ENCODE measurements around the gene CBR3.

CBR3 gene

DNA sequence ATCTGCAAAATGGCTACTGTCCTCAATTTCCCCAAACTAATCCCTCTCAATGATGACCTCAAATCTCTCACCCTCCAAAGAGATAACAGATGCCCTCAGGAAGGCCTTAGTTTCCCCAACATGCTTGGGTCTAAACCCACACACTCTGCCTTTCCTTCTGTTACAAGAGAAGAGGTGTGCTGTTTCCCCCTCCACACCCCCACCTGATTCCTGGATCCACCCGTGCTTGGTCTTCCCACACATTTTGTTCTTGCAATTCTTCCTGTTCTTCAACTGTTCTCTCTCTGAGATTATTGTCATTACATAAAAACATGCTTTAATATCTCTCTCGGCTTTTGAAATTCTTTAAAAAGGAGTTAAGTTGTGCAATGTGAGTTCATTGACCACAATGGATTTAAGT is 5.7 kb upstream of the CBR3 start:
- no peak for TF ChIP-seq GATA2 (IDR thresholded peaks at IDR 0.05; ENCODE audit: low read depth, low read length)
- TF ChIP-seq GATA3 (IDR thresholded peaks at IDR 0.05; ENCODE audit: low read depth, low read length): no peak

DNA sequence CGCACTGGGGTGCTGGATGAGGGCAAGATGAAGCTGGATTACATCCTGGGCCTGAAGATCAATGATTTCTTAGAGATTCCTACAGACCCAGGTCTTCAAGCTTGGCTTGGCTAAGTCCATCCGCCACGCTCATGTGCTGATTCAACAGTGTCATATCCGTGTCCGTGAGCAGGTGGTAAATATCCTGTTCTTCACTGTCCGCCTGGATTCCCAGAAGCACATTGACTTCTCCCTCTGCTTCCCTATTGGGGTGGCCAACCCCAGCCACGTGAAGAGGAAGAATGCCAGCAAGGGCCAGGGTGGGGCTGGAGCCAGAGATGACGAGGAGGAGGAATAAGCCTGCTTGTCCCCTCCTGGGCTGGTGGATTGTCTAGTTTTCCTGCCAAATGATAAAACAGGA is 2.2 kb upstream of the CBR3 start:
- TF ChIP-seq GATA2 (IDR thresholded peaks at IDR 0.05; ENCODE audit: low read depth, low read length): no peak
- TF ChIP-seq GATA3 (IDR thresholded peaks at IDR 0.05; ENCODE audit: low read depth, low read length): no peak

DNA sequence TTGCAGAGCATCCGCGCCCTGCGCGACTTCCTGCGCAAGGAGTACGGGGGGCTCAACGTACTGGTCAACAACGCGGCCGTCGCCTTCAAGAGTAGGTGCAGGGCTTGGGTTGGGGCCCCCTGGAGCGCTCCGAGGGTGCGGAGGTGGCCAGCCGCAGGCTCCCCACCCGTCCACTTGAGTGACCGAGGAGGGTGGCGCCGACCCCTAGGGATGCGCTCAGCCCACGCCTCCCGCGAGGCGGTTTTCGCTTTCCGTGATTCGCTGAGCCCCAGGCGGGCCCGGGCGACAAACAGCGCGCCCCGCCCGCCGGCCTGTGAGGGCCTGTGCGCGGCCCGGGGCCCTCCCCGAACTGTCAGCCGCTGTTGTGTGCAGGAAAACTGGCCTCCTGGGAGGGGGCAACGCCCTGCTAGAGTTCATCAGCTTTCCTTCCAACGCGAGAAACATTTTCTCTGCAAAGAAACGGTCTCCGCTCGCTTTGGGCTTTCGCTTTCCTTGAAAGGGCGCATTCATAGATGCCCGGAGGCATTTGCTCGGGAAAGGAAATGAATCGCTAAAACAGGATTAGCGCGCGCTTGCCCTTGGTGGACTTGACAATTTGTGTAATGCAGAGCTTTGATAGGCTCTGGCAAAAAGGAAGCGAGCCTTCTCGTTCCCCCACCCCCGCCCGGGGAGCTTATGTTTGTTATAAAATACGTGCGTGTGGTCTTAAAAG is 668 bp downstream of the CBR3 start:
- no peak for TF ChIP-seq GATA2 (IDR thresholded peaks at IDR 0.05; ENCODE audit: low read depth, low read length)
- no peak for TF ChIP-seq GATA3 (IDR thresholded peaks at IDR 0.05; ENCODE audit: low read depth, low read length)

DNA sequence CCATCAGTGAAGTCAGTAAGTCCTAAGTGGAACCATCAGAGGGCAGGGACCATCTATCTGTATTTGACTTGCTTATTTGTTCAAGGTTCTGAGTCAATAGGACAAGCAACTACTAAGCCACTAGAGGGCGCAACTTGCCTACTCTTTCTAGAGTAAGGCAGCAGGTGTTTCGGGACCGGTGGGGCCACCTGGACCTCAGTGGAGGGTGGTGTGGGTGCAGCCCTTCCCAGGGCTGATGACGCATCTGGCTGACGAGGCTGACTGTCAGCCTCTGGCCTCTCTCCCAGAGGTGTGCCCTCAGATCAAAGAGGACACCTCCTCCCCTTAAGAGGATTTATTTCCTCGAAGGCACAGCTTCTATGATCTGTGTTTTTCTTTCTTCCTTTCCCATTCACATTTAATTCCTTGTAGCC is 6.6 kb downstream of the CBR3 start:
- TF ChIP-seq GATA3 (IDR thresholded peaks at IDR 0.05; ENCODE audit: low read depth, low read length): no peak
- no peak for TF ChIP-seq GATA2 (IDR thresholded peaks at IDR 0.05; ENCODE audit: low read depth, low read length)

DNA sequence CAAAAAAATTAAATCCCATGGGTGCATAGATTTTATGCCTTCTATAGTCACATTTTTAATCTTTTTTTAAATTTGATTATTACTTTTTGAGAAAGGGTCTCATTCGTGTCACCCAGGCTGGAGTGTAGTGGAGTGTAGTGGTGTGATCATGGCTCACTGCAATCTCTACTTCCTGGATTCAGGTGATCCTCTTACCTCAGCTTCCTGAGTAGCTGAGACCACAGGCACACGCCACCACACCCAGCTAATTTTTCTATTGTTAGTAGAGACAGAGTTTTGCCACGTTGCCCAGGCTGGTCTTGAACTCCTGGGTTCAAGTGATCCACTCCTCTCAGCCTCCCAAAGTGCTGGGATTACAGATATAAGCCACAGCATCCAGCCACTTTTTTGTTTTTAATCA is 10.4 kb downstream of the CBR3 start:
- TF ChIP-seq GATA2 (IDR thresholded peaks at IDR 0.05; ENCODE audit: low read depth, low read length) (no peak), GATA3 (IDR thresholded peaks at IDR 0.05; ENCODE audit: low read depth, low read length) (no peak)

DNA sequence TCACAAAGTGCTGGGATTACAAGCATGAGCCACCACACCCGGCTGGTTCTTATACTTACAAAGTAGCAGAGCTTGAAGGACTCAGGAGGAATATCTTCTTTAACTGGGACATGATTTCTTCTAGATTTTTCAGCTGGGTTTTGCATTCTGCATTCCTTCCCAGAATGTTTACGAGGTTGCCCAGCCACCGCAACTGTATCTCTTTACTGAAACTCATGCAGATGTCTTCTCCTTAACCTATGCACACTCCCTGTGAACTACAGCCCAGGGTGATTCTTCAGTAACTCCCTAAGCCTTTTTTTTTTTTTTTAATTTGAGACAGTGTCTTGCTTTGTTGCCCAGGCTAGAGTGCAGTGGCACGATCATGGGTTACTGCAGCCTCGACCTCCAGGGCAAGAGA is 13.0 kb downstream of the CBR3 start:
- TF ChIP-seq GATA2 (IDR thresholded peaks at IDR 0.05; ENCODE audit: low read depth, low read length) (no peak), GATA3 (IDR thresholded peaks at IDR 0.05; ENCODE audit: low read depth, low read length) (no peak)

DNA sequence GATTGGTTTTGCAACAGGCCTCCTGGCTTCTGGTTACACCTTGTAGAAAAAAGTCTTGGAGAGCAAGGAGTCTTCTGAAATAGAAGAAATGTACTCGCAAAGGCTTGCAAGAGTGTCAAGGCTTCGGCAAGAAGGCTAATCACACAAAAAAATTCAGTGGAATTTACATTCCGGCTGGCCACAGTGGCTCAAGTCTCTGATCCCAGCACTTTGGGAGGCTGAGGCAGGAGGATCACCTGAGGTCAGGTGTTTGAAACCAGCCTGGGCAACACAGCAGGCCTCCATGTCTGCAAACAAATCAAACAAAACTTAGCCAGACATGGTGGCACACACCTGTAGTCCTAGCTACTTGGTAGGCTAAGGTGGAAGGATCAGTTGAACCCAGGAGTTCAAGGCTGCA is 14.0 kb downstream of the CBR3 start:
- TF ChIP-seq GATA3 (IDR thresholded peaks at IDR 0.05; ENCODE audit: low read depth, low read length) (no peak), GATA2 (IDR thresholded peaks at IDR 0.05; ENCODE audit: low read depth, low read length) (no peak)

DNA sequence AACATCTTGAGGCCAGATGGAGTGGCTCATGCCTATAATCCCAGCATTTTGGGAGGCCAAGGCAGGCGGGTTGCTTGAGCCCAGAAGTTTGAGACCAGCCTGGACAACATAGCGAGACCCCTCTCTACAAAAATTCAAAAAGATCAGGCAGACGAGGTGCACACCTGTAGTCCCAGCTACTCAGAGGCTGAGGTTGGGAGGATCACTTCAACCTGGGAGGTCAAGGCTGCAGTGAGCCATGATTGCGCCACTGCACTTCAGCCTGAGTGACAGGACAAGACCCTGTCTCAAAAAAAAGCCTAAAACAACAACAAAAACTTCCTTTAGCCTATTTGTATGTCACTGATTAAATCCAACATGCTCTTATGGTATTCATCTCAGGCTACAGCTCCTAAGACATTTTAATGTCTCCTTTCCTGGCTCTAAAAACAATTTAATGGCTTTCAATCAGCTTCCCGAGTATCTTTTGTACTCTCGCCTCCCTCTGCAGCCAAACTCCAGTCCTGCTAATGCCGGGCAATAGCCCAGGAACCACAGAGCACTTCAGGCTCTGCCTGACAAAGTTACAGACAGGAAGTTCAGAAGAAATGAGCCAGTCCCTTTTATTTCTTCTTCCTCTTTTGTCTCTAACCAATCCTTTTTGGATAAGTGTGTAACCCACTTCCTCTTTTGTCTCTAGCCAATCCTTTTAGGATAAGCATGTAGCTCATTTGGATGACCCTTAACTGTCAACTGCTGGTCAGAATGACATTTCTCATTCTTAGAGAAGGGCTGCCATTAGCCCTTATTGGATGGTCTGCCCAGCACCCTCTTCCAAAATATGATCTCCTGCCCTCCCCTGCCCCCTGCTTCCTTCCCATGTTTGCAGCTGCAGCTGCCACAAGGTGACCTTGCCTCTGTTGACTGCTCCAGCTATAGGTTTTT is 15.2 kb downstream of the CBR3 start:
- no peak for TF ChIP-seq GATA3 (IDR thresholded peaks at IDR 0.05; ENCODE audit: low read depth, low read length)
- TF ChIP-seq GATA2 (IDR thresholded peaks at IDR 0.05; ENCODE audit: low read depth, low read length): no peak

DNA sequence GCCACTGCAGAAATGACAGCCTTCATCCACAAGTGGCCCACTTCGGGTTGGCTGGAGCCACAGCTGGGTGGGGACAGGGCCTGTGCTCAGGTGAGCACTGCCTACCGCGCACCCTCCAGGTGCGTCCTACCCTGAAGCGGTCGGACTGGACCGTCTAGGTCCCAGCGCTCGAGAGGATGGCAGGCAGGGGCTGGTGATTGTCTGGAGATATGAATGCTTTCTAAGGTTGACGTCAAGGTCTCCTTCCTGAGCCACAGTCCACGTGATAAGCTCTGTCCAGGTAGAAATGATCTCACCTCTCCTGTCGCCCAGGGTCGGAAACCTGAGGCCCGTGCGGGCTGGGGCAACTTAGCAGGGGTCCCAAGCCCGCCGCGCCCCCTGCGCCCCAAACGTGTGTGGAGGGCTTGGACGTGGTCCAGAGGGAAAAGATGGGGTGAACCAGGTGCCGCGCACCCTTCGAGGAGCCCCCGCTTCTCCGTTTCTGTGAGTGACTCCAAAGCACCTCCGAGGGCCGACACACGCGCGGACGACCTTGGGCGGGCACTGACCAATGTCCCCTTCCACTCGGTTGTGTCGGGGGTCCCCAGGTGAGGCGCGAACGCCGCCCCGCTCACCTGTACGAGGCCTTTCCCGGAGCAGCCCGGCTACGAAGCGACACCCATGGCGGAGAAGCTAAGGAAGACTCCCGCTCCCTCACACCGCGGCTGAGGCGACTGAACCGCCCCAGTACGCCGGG is 20.9 kb downstream of the CBR3 start:
- TF ChIP-seq GATA2 (IDR thresholded peaks at IDR 0.05; ENCODE audit: low read depth, low read length) (no peak), GATA3 (IDR thresholded peaks at IDR 0.05; ENCODE audit: low read depth, low read length) (no peak)

DNA sequence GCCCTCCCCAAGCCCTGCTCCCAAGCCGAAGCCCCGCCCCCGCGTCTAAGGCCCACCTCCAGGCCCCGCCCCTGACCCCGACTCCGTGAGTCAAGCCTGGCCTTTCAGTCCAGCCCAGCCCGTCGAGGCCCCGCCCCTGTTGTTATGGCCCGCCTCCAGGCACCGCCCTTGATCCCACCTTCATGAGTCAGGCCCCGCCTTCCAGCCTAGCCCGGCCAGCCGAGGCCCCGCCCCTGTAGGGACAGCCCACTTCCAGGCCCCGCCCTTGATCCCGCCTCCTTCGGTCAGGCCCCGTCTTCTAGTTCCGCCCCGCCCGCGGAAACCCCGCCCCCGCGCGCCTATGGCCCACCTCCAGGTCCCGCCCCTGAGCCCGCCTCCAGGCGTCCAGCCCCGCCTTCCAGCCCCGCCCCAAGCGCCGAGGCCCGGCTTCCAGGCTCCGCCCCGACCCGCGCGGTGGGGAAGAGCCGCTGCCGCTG is 21.5 kb downstream of the CBR3 start:
- TF ChIP-seq GATA2 (IDR thresholded peaks at IDR 0.05; ENCODE audit: low read depth, low read length) (no peak), GATA3 (IDR thresholded peaks at IDR 0.05; ENCODE audit: low read depth, low read length) (no peak)

DNA sequence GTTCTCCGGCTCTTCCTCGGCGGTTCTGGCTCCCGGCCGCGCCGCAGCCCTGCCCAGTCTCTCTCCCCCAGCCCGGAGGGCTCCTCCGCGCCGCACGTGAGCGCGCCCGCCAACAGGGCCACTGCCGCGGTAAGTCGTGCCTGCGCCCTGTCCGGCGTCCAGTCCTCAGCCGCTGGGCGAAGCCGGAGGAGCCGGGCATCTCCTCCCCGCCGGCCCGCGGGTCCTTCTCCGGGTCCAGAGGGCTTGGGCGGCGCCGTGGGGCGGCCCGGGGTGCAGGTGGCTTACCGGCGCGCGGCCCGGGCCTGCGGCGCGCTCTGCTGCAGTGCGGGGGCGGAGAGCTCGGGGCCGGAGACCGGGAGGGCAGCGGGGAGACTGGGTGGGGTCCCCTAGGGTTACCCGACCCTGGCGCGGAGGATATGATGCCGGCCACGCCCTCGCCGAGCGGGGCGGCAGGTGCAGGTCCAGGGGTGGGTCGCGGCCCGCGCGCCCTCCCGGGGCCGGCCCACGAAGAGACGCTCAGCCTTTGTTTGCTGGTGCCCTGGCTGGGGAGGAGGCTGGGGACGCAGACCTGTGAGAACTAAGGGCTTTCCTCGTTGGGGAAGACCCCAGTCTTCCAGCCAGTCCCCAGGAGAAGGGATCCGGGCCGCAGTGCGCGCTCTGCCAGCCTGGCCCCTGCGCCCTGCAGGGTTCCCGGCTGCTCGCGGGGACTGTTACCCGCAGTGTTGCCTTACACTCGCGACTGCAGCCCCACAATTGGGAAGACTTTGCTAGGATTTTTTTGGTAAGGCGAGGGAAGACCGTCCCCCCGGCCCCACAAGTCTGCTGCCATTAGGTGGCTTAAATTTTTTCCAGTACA is 22.2 kb downstream of the CBR3 start, which contains the start of gene DOP1B:
Gene DOP1B, plus strand, starts transcription at position 10 of the 856 bp plus-strand sequence. CDS start 7,910 bp downstream, outside the sequence.
- no peak for TF ChIP-seq GATA3 (IDR thresholded peaks at IDR 0.05; ENCODE audit: low read depth, low read length)
- TF ChIP-seq GATA2 (IDR thresholded peaks at IDR 0.05; ENCODE audit: low read depth, low read length): no peak

DNA sequence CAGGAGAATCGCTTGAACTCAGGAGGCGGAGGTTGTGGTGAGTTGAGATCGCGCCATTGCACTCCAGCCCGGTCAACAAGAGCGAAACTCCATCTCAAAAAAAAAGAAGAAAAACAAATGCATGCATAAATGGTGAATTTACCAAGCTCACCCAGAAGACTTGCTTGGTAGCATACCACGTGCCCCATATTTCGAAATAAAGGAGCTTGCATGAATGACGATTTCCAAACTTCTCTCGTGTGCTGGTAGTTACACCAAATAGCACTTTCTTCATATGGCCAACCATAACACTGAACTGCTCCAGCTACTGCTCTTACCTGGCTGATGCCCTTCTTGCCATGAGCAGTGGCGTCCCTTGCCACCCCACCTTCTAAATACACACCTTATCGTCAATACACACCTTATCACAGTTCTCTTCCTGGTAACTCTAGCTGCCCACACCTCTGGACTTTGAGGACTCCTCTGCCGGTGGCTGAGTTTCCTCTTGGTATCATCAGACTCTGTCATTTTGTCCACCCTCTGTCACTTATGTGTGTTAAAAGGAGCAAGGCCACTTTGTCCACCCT is 24.6 kb downstream of the CBR3 start:
- no peak for TF ChIP-seq GATA2 (IDR thresholded peaks at IDR 0.05; ENCODE audit: low read depth, low read length)

DNA sequence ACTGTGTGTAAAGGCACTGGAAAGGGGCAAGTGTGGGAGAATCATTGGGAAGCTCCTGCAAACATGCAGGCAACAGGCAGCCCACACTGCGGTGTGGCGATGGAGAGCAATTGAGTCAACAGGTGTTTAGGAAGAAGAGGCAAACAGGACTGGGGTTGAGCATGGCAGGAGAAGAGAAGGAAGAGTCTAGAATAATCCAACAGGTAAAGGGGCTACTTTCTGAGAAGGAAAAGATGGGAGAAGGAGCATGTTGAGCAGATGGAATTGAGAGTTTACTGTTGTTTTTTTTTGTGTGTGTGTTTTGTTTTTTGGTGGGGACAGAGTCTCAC is 25.9 kb downstream of the CBR3 start:
- TF ChIP-seq GATA2 (IDR thresholded peaks at IDR 0.05; ENCODE audit: low read depth, low read length) (no peak), GATA3 (IDR thresholded peaks at IDR 0.05; ENCODE audit: low read depth, low read length) (no peak)

All from SH-SY5Y (cell line).